GM19463 (cell line): ENCODE results near the gene ZMAT5.

Experiments
- ATAC-seq: cut with Tn5 transposase; IDR thresholded peaks from one replicate; pipeline ENCODE4 v1.9.1; 2021; ENCODE audit warnings: mild to moderate bottlenecking, moderate library complexity; ENCODE audit not compliant: unreplicated experiment

The ZMAT5 gene

DNA sequence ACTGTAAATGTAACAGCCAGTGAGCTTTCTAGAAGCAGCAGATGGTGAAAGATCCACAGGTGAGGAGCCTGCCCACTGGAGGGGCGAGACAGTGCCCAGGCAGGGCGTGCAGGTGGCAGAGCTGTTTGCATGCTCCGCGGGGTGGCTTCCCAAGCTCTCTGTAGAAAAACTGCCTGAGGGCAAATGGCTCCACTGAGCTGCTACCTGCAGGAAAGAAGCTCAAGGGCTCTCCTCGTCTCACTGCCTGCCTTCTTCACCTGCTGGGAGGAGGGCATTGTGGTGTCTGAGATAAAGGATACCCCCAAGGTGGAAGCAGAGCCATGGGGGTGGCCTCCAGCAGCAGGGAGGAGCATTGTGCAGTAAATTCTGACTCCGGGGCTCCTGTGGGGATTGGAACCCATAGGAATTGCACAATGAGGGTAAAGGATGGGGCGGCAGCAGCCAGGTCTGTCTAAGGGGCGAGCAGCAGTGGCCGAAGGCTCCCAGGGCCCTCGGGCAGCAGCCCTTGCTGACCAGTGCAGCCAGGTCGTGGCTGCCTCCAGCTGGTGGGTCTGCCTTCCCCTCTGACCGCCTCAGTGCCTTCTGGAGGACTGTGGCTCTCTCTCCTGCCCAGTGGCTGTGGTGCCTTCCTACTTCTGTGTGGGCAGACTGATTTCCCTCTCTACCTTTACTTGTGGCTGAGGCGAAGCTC lies 75.0 kb downstream of the ZMAT5 start:
- ATAC-seq: no peak

GRCh38 chr22:29690476-29690875 lies 76.3 kb downstream of the ZMAT5 start:
- no peak for ATAC-seq

- no peak for ATAC-seq
Observed at GRCh38 chr22:29689880-29690213, 77.0 kb downstream of the ZMAT5 start.

DNA sequence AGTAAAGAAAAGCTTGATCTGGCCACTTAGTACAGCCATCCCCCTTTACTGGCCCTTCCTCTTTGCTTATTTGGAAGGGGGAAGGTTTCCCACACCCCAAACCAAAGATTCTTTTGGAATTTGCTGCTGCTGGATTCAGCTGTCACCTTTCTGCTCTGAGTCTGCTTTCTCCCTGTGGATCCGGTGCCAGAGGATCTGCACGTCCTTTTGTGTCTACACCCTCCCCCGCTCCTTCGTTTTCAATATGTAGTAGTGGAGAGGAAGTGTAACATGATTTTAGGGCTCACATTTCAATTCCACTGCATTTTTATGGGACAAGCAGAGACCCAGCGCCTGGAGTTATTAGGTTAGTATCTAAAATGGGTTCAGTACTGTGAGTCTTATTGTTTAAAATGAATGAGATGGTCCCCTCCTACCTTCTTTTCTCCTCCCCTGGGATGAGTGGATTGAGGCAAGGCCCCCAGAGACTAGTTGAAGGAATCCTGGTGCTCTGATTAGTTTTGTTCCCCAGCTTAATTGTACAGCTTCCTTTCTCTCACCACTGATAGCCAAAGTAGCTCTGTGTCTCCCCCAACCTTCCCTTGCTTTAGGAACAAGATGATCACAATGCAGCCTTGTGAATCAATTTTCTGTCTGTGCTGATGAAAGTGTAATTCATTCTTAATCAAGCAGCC lies 77.5 kb downstream of the ZMAT5 start:
- no peak for ATAC-seq

DNA sequence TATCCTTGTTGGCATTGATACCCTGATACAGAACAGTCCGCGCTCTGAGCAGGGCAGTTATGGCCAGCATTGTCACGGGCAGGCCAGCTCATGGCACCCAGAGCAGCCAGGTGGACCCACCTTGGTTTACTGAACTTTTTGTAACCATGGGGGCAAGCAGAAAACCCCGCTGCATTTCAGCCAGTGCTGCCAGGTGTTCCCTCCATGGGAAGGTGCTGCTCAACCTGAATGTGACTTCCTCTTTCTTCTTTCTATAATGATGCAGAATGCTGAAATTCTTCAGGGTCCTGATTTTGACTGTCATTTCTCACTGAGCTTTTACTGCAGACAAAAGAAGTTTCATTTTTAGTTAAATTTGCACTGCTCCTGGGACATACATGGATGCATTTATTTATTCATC lies 82.6 kb downstream of the ZMAT5 start:
- no peak for ATAC-seq

DNA sequence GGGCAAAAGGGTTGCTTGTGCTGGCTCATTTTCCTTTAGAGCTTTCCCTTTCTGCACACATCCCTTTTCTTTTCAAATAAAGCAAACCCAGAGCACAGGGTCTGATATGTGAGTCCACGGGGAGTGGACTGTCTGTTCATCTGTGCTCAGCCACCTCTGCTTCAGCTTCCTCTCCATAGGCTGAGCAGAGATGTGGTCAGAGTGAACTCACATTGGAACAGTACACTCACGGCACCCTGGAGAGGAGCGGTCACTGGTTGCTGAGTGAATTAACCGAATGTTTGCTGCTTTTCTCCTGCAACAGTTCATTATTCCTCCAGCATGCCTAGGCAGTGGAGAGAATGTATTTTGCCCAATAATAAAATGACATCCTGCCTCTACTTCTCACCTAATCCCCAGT lies 83.3 kb downstream of the ZMAT5 start:
- no peak for ATAC-seq
